DOHH2 (cell line): ENCODE data around the gene DUSP28.

Source experiments
- EZH2phosphoT487 ChIP-seq: fragments of 200-600 bp; sonication (generic); IDR thresholded peaks from 2 replicates; pipeline ENCODE4 v1.6.1; 2017; ENCODE audit warnings: borderline replicate concordance, mild to moderate bottlenecking, antibody characterized with exemption, low read length, moderate library complexity, mixed read lengths
- TF ChIP-seq, protein P1 (sequence below): fragments of 200-600 bp; sonication (generic); IDR thresholded peaks from one replicate; pipeline ENCODE4 v1.5.1; 2014; ENCODE audit warnings: antibody characterized with exemption, mild to moderate bottlenecking, low read depth, low read length; ENCODE audit not compliant: poor library complexity, severe bottlenecking

- TF ChIP-seq, protein P1, sequence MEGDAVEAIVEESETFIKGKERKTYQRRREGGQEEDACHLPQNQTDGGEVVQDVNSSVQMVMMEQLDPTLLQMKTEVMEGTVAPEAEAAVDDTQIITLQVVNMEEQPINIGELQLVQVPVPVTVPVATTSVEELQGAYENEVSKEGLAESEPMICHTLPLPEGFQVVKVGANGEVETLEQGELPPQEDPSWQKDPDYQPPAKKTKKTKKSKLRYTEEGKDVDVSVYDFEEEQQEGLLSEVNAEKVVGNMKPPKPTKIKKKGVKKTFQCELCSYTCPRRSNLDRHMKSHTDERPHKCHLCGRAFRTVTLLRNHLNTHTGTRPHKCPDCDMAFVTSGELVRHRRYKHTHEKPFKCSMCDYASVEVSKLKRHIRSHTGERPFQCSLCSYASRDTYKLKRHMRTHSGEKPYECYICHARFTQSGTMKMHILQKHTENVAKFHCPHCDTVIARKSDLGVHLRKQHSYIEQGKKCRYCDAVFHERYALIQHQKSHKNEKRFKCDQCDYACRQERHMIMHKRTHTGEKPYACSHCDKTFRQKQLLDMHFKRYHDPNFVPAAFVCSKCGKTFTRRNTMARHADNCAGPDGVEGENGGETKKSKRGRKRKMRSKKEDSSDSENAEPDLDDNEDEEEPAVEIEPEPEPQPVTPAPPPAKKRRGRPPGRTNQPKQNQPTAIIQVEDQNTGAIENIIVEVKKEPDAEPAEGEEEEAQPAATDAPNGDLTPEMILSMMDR, result no peak
- no peak for TF ChIP-seq EZH2phosphoT487
Observed at GRCh38 chr2:240551288-240551687, 8.9 kb upstream of the DUSP28 start.
